ENCODE results near the gene GRID2.

DNA sequence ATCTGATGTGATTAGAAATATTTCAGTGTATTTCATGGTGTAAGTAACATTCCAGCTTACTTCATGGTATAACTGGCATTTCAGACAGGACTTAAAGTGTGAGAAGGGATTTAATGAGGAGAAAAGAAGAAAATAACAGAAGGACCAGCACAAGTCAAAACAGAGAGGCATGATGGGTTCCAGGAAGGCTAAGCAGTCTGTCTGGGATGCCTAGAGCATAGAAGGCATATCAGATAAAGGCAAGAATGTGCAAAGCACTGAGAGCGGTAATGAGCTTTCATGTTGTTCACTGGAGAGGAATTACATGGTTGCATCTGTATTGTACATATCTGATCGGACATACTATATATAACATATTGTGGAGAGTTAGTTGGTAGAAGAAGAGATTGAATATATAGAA lies 54.2 kb downstream of the GRID2 start:
- TF ChIP-seq POLR2A (IDR thresholded peaks at IDR 0.05; ENCODE audit: low read depth, low read length) (no peak), SPI1 (IDR thresholded peaks at IDR 0.05; ENCODE audit: low read depth, low read length) (no peak), POLR2AphosphoS5 (IDR thresholded peaks at IDR 0.05; ENCODE audit: low read depth, low read length) (no peak), TAF1 (IDR thresholded peaks at IDR 0.05; ENCODE audit: low read depth, low read length) (no peak), POU2F2 (IDR thresholded peaks at IDR 0.05; ENCODE audit: low read depth, low read length) (no peak)

Data from GM12891 (cell line).